WERI-Rb-1 (cell line): Measurements from ENCODE around the gene GNL1.
A peak's percentile ranks its signal among the peaks of the same experiment; 100 is the strongest.
"Not testable (repeated sequence)": the region's sequence is repeated elsewhere in the genome, so short reads cannot be mapped to it uniquely, and the experiment has no call there.

ENCODE experiments used
- DNase-seq: peaks from one replicate; pipeline ENCODE4 v3.0.0-alpha.2; 2020
- H3K27ac ChIP-seq: fragments of 250-450 bp; sonication (Bioruptor Pico); 2 replicates; pipeline ENCODE4 v1.5.1; 2020; ENCODE audit warnings: mild to moderate bottlenecking, moderate library complexity
- H3K27me3 ChIP-seq: fragments of 250-450 bp; sonication (Bioruptor Pico); 2 replicates; pipeline ENCODE4 v1.5.1; 2021; ENCODE audit warnings: mild to moderate bottlenecking, low read depth, moderate library complexity; ENCODE audit not compliant: insufficient read depth, severe bottlenecking
- H3K36me3 ChIP-seq: fragments of 250-450 bp; sonication (Bioruptor Pico); 2 replicates; pipeline ENCODE4 v1.5.1; 2020; ENCODE audit warnings: mild to moderate bottlenecking, moderate library complexity
- H3K4me3 ChIP-seq: 2 replicates; pipeline ENCODE4 v1.5.1; 2011; ENCODE audit warnings: low read depth, mild to moderate bottlenecking, control low read depth, low read length
- H3K9me3 ChIP-seq: fragments of 250-450 bp; sonication (Bioruptor Pico); 2 replicates; pipeline ENCODE4 v1.5.1; 2021; ENCODE audit warnings: mild to moderate bottlenecking, moderate library complexity; ENCODE audit not compliant: severe bottlenecking
- CTCF ChIP-seq: IDR thresholded peaks from 2 replicates; pipeline ENCODE4 v1.5.1; 2011; ENCODE audit warnings: low read depth, mild to moderate bottlenecking, control low read depth, inconsistent platforms, low read length

GNL1 gene

GRCh38 chr6:30508890-30509736 lies 47.2 kb downstream of the GNL1 start:
- H3K27me3 ChIP-seq = no peaks in the 10 kb centered on the region
- H3K9me3 ChIP-seq = no peaks in the 10 kb centered on the region
- no peaks in the 10 kb centered on the region for H3K36me3 ChIP-seq
- DNase-seq = no peak
- H3K4me3 ChIP-seq = no peak overlapping the region
- no peak for TF ChIP-seq CTCF
- no peak overlapping the region for H3K27ac ChIP-seq

GRCh38 chr6:30507849-30508827 lies 48.2 kb downstream of the GNL1 start:
- H3K9me3 ChIP-seq = no peaks in the 10 kb centered on the region
- TF ChIP-seq CTCF = no peak
- peak; percentile 58 for DNase-seq
- H3K36me3 ChIP-seq = no peaks in the 10 kb centered on the region
- H3K27me3 ChIP-seq = no peaks in the 10 kb centered on the region
- no peak overlapping the region for H3K27ac ChIP-seq
- H3K4me3 ChIP-seq = no peak overlapping the region

GRCh38 chr6:30500421-30501355 lies 55.6 kb downstream of the GNL1 start:
- no peak for TF ChIP-seq CTCF
- peak; percentile 71 for DNase-seq

GRCh38 chr6:30498705-30499104 lies 57.6 kb downstream of the GNL1 start:
- H3K36me3 ChIP-seq, H3K27ac ChIP-seq, H3K9me3 ChIP-seq, DNase-seq, H3K4me3 ChIP-seq, H3K27me3 ChIP-seq: not testable (repeated sequence)

More at GRCh38 chr6:30500421-30501355, 55.6 kb downstream of the GNL1 start:
- H3K4me3 ChIP-seq = no peak overlapping the region
- H3K9me3 ChIP-seq = no peaks in the 10 kb centered on the region
- no peaks in the 10 kb centered on the region for H3K36me3 ChIP-seq
- peak overlapping the region; percentile 26; the same call in 1 of the 2 replicates for H3K27ac ChIP-seq
- H3K27me3 ChIP-seq = no peaks in the 10 kb centered on the region

- Histone ChIP-seq H3K27me3 (no peaks in the 10 kb centered on the region), H3K27ac (no peak overlapping the region), H3K4me3 (no peak overlapping the region), H3K36me3 (no peaks in the 10 kb centered on the region), H3K9me3 (no peaks in the 10 kb centered on the region)
- TF ChIP-seq CTCF = no peak
- no peak for DNase-seq
These were observed 58.6 kb downstream of the GNL1 start for GRCh38 chr6:30497714-30498113.

GRCh38 chr6:30497261-30497599 lies 59.1 kb downstream of the GNL1 start:
- not testable (repeated sequence) for H3K9me3 ChIP-seq, DNase-seq, H3K27ac ChIP-seq, H3K27me3 ChIP-seq, H3K4me3 ChIP-seq, H3K36me3 ChIP-seq
